ENCODE data around the gene C1QTNF1.
"Not testable (repeated sequence)": the region's sequence is repeated elsewhere in the genome, so short reads cannot be mapped to it uniquely, and the experiment has no call there.

The C1QTNF1 gene

DNA sequence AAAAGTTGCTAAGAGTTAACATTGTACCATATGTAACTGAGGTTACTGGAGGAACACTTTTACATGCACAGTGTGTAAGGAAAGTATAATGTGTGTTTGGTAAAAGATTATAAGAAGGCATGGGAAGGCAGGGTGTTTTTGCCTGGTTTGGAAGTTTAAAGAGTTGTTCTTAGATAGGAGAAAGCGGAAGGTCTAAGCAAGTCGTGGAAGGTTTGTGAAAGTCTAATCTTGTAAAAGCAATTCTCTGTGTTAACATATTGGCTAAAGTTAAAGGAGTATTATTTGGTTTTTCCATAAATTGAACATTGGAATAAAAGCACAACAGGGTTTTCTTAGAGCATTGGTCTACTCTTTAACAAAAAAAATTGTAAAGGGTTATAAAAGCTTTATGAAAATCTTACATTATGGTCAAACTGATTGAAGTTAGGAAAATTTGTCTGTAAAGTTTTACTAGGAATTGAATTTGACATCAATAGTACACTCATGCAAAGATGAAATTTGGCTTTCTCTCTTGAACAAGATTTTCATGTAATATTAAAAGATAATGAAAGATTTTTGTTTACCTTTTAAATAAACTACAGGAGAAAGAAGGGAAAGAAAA, 9.7 kb upstream of the C1QTNF1 start:
- no peak overlapping the region for H3K4me3 ChIP-seq (ENCODE audit: low read depth, low read length)
- DNase-seq (ENCODE audit: low read depth) = no peak
- TF ChIP-seq CTCF (conservative IDR thresholded peaks at IDR 0.05; ENCODE audit: low read depth, low read length) = no peak

- no peak for DNase-seq (ENCODE audit: low read depth)
- TF ChIP-seq CTCF (conservative IDR thresholded peaks at IDR 0.05; ENCODE audit: low read depth, low read length) = no peak
- no peak overlapping the region for H3K4me3 ChIP-seq (ENCODE audit: low read depth, low read length)
These were observed 6.2 kb upstream of the C1QTNF1 start for GRCh38 chr17:79017546-79018369.

- TF ChIP-seq CTCF (conservative IDR thresholded peaks at IDR 0.05; ENCODE audit: low read depth, low read length) = no peak
- no peak for DNase-seq (ENCODE audit: low read depth)
- no peak overlapping the region for H3K4me3 ChIP-seq (ENCODE audit: low read depth, low read length)
These were observed 5.6 kb upstream of the C1QTNF1 start for GRCh38 chr17:79018370-79018695.

- no peak for TF ChIP-seq CTCF (conservative IDR thresholded peaks at IDR 0.05; ENCODE audit: low read depth, low read length)
- no peak for DNase-seq (ENCODE audit: low read depth)
- H3K4me3 ChIP-seq (ENCODE audit: low read depth, low read length) = no peak overlapping the region
These were observed 4.7 kb upstream of the C1QTNF1 start for GRCh38 chr17:79019261-79019631.

- peak; percentile 81 for TF ChIP-seq CTCF (conservative IDR thresholded peaks at IDR 0.05; ENCODE audit: low read depth, low read length)
- peak; percentile 92 for DNase-seq (ENCODE audit: low read depth)
- H3K4me3 ChIP-seq (ENCODE audit: low read depth, low read length) = no peak overlapping the region
These were observed 4.1 kb upstream of the C1QTNF1 start for GRCh38 chr17:79019632-79020584.

DNA sequence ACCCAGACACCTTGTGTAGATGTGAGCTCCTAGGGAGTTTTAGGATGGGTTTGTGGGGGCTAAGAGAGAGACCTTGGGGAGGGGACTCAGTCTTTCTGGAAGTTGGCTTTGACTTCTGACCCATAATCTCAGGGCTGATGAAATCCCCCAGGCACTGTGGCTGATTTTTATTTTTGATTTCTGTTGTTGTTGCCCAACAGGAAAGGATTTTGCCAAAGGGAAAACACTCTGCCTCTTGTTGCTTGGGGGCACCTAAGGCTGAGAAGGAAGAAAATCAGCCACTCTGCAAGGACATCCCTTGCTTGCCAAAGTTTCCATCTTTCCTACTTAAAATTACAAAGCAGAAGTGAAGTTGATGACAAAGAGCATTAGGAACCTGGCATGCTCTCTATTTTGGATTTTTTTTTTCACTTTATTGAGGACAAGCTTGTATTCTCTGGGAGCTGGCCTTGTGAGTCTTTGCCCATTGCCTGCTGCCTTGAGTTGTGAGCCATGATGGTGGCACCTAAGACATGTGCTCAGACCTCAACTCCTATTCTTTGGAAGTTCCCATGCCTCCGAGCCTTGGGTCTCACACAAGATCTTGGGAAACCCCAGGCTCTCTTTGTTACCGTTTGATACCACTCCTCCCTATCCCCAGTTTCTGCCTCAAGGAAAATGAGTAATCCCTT, 3.2 kb upstream of the C1QTNF1 start:
- no peak for TF ChIP-seq CTCF (conservative IDR thresholded peaks at IDR 0.05; ENCODE audit: low read depth, low read length)
- DNase-seq (ENCODE audit: low read depth) = no peak
- H3K4me3 ChIP-seq (ENCODE audit: low read depth, low read length) = no peak overlapping the region

GRCh38 chr17:79021929-79022328, 2.0 kb upstream of the C1QTNF1 start:
- not testable (repeated sequence) for H3K4me3 ChIP-seq (ENCODE audit: low read depth, low read length); DNase-seq (ENCODE audit: low read depth)

Data from choroid plexus epithelial cell (primary cell).